HG03196 (cell line): ENCODE results near the gene SHC4.

Source experiments
- ATAC-seq: cut with Tn5 transposase; IDR thresholded peaks from one replicate; pipeline ENCODE4 v1.9.1; 2021; ENCODE audit not compliant: unreplicated experiment

Gene SHC4, protein sequence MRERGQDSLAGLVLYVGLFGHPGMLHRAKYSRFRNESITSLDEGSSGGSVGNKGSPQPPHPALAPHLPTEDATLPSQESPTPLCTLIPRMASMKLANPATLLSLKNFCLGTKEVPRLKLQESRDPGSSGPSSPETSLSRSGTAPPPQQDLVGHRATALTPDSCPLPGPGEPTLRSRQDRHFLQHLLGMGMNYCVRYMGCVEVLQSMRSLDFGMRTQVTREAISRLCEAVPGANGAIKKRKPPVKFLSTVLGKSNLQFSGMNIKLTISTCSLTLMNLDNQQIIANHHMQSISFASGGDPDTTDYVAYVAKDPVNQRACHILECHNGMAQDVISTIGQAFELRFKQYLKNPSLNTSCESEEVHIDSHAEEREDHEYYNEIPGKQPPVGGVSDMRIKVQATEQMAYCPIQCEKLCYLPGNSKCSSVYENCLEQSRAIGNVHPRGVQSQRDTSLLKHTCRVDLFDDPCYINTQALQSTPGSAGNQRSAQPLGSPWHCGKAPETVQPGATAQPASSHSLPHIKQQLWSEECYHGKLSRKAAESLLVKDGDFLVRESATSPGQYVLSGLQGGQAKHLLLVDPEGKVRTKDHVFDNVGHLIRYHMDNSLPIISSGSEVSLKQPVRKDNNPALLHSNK

GRCh38 chr15:48963524-48964113, at the start of gene SHC4:
Gene SHC4 (minus strand): TSS chr15:48963919. CDS start chr15:48963015, 904 bp downstream.
- ATAC-seq = no peak

- no peak for ATAC-seq
Measured at GRCh38 chr15:48999314-48999713, 35.6 kb upstream of the SHC4 start.

GRCh38 chr15:48996276-48996675, 32.6 kb upstream of the SHC4 start:
- ATAC-seq = no peak

DNA sequence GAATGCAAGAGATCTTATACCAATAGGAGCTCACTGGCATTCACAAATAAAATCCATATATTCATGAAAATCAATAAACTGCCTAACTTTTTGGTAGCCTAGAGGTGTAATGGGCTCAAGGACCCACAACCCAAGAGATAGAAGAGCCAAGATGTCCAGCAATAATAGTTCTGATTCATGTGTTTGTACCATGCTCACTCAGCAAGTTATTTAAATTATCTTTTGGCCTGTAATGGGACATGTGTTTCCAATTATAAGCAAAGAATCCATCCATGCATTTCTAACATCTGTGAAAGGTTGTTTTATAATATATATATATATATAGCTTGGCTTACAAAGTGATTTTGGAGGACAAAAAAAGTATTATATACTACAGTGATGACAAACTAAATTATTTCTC, 29.7 kb upstream of the SHC4 start:
- ATAC-seq = no peak

DNA sequence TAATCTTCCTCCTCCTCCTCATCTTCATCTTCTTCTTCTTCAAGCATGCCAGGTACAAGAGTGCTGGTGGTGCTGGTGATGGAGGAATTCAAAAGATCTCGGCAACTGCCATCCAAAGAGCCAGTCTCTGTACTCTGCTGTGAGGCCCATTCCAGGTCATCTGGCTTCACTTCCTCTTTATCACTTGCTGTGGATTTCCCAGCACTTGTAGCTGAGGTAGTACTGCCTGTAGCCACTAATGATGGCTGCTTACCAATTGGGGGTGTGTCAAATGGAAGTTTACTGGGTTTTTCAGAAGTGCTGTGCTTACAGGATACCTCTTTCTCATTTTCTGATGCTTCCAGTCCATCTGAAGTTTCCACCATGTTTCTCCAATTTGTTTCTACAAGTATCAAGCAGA, 28.8 kb upstream of the SHC4 start:
- no peak for ATAC-seq

DNA sequence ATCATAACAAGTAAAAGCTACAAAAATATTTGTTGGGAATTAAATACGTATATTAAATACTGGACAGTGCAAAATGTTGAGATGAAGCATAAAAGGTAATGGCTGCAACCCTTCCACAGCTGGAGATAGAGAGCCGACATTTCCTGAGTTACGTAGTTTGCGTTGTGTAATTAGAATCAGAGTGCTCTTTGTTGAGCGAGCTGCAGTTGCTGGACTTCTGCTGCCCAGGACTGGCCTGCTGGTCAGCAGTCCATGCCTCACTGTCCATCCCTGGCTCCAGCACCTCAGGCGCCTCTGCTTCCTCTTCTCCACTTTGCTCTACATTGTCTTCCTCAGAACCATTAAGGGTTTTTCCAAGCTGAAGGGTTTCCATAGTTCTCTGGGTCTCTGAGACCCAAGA, 28.4 kb upstream of the SHC4 start:
- ATAC-seq = no peak

DNA sequence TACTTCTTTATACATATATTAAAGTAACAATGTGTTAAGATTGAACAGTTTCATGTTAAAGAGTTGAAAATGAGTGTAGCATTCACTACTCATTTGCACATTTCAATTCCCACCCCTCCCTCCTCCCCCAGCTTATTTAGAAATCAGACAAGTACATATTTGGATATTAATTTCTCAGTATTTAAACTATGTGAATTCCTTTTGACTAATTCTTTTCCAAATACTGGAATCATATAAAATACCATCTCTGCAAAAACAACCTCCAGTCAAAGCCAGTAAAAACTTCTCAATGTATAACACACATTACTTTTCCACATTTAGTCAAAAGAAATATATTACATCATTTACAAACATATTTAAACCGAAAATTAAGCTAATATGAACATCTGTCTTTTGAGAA, 25.5 kb upstream of the SHC4 start:
- no peak for ATAC-seq

DNA sequence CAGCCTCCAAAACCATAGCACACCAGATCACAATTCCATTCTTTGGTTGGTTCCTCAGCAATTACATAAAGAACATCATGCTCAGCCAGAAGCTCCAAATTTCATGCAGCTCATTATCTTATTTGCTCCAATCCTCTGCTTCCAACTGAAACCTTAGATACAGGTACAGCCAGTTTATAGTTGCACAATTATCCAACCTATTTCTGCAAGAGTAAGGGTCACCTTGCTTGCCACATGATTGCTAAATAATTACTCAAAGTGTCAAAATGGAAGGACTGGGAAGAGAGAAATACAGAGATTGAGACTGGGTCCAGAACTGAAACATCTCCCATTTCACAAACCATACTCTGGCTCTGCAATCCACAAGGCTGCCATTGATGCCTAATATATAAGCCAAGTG, 23.4 kb upstream of the SHC4 start:
- no peak for ATAC-seq

- ATAC-seq = no peak
Measured at GRCh38 chr15:48986240-48986639, 22.5 kb upstream of the SHC4 start.

GRCh38 chr15:48985516-48985915, 21.8 kb upstream of the SHC4 start:
- no peak for ATAC-seq

GRCh38 chr15:48984811-48985352, 21.2 kb upstream of the SHC4 start:
- ATAC-seq = no peak

GRCh38 chr15:48984021-48984710, 20.4 kb upstream of the SHC4 start:
- no peak for ATAC-seq

DNA sequence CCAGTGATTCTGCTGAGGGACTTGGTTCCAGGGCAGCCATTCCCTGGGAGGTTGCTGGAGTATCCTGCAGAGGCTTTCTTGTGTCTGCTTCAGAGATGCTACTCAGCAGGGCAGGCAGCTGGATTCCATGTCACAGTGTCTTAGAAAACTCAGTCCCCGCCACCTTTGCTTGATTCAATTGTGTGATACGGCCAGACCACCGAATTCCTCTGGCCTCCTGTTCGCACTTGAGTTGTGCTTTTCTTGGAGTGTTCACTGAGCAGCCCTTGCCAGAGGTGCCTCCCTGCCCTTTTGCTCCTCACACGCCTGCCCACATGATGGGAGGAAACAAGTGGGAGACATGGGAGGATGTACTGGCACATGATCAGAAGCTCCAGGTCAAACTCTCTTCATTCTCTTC, 19.6 kb upstream of the SHC4 start:
- ATAC-seq = no peak

- ATAC-seq = no peak
Measured at GRCh38 chr15:48981941-48982340, 18.2 kb upstream of the SHC4 start.

GRCh38 chr15:48978638-48979037, 14.9 kb upstream of the SHC4 start:
- ATAC-seq = no peak

DNA sequence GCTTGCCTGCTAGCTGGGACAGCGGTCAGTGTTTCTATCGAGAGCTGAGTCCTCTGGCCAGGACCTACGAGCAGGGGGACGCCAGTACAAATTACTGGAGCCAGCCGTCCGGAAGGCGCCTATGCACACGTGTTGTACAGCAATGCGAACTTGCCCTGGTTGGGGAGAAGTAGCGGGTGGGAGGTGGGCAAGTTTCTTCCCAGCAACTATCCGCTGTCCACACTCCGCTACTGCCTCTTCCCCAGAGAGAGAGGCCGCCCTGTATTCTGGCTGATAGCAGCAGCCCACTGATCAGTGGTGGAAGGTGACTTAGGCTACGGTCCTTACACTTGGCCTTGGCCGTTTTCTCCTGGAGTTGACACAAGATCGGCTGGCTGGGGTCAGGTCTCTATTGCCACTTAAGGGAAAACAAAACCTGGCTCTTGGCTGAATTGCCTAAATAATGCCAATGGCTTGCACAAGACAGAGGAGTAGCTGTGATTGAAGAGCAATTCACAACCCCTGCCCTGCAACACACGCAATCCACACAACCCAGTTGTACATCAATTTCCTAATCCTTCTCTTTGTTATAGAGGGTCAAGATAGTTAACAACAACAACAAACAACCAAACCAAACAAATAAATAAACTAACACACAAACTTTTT, 12.8 kb upstream of the SHC4 start:
- ATAC-seq = no peak

DNA sequence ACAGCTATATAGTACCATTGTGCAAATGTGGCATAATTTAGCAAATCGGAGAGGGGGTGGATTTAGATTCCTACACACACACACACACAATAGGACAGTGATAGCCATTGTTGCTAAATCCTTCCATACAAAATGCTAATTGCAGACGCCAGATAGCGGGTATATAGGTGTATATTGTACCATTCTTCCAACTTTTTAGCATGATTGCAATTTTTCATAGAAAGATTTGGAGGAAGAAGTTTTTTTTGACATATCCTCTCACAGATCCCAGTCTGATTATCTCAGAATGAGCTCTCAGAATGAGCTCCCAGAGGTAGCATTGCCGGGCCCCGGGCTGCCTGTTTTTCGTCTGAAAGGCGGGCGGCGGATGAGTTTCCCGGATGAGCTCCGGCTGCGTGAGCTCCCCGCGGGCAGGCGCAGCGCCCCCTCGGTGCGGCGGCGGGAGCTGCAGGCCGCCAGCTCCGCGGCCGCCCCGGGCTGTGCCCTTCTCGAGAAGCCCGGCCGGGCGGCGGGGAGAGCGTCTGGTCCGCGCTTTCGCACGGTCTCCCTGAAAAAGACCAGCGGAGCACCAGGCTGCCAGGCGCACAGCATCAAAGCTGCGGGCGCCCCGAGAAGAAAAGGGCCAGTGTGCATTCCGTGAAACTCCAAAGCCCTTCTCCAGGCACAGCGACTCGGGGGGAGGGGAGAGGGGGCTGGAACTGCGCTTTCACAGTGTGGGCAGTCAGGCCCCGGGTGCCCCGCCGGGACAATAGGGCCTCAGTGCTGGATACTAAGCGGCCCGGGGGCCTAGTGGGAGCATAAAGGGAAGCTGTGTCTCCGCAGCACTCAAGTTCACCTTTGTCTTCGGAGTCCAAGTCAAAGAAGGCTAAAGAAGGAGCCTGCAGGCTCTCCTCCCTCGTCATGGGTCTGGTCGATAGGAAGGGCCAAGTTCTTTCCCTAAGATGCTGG, 12.0 kb upstream of the SHC4 start:
- peak; percentile 94 for ATAC-seq

GRCh38 chr15:48974882-48975281, 11.2 kb upstream of the SHC4 start:
- ATAC-seq = no peak

- no peak for ATAC-seq
Measured at GRCh38 chr15:48972750-48973503, 9.2 kb upstream of the SHC4 start.
